BJ (cell line): ENCODE measurements around the gene GPANK1. TPM values are rescaled to one million over a fixed set of nuclear protein-coding genes. Genes with fewer than 3 reads are reported as not detected.

Experiments used
- CTCF ChIA-PET: fragments of 350-600 bp; formaldehyde crosslinking; extraction: SDS; loops from one replicate; lab custom pipeline; 2021; ENCODE audit warnings: antibody characterized with exemption, inconsistent platforms; lab: Yijun Ruan, JAX
- POLR2A ChIA-PET: fragments of 300-600 bp; sonication (Branson Sonifier 250); formaldehyde crosslinking; extraction: SDS; loops from one replicate; lab custom pipeline; 2021; ENCODE audit warnings: antibody characterized with exemption; lab: Charles Lee
- DNase-seq: peaks from one replicate; pipeline ENCODE4 v3.0.0-alpha.2; 2011; ENCODE audit warnings: low read depth
- H3K27me3 ChIP-seq: 2 replicates; pipeline ENCODE4 v1.6.0; 2011; ENCODE audit warnings: low read length; ENCODE audit not compliant: control insufficient read depth, insufficient read depth
- H3K36me3 ChIP-seq: 2 replicates; pipeline ENCODE4 v1.5.1; 2011; ENCODE audit warnings: low read length; ENCODE audit not compliant: control insufficient read depth, insufficient read depth
- H3K4me3 ChIP-seq: 2 replicates; pipeline ENCODE4 v1.5.1; 2011; ENCODE audit warnings: low read depth, mild to moderate bottlenecking, control low read depth, low read length
- CTCF ChIP-seq: IDR thresholded peaks from 2 replicates; pipeline ENCODE4 v1.5.1; 2011; ENCODE audit warnings: low read depth, mild to moderate bottlenecking, control low read depth, inconsistent platforms, low read length, moderate library complexity; ENCODE audit not compliant: insufficient read depth
- polyA plus RNA-seq: library from polyadenylated mRNA; depleted of rRNA; stranded (reverse); fragments of >200 nt; gene quantifications from 2 replicates; pipeline ENCODE4 v1.2.3, GENCODE V29; 2011

Gene GPANK1
- polyA plus RNA-seq, 1 experiment = 15.0 TPM

DNA sequence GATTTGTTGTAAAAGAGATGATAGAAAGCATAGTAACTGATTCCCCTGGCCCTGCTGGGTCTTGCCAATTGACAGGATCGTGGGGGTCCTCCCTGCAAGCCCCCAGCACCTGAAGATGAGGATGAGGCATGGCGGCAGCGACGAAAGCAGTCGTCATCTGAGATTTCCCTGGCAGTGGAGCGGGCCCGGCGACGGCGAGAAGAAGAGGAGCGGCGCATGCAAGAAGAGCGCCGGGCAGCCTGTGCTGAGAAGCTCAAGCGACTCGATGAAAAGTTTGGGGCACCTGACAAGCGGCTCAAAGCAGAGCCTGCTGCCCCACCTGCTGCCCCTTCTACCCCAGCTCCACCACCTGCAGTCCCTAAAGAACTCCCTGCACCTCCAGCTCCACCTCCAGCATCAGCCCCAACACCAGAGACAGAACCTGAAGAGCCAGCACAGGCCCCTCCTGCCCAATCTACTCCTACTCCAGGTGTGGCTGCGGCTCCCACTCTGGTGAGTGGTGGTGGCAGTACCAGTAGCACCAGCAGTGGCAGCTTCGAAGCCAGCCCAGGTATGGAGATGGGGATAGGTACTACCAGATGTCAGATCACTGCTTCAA, 37.0 kb downstream of the GPANK1 start:
- ChIA-PET CTCF (interaction anchor here (1.4 kb wide), 1 partner anchor 46 kb away, joined by 3 read pairs; no protein-coding TSS in a partner anchor), POLR2A (no interaction called here)
- Histone ChIP-seq H3K36me3 (peaks cover 72% of the 10 kb centered on the region), H3K27me3 (no peaks in the 10 kb centered on the region), H3K4me3 (no peak overlapping the region)
- TF ChIP-seq CTCF = no peak
- DNase-seq = no peak

DNA sequence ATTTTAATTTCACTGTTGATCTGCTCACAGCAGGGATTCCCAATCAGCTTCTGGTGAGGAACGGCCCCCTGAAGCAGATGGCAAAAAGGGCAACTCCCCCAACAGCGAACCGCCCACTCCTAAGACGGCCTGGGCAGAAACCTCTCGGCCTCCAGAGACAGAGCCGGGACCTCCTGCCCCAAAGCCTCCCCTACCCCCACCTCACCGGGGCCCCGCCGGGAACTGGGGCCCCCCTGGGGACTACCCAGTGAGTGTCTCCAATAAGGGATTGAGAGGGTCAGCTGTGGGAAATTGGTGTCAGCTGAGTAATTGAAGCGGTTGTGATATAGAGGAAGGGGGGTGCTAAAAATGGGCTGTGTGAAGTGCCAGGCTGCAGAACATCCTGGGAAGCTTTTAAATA, 37.8 kb downstream of the GPANK1 start:
- Histone ChIP-seq H3K36me3 (peaks cover 65% of the 10 kb centered on the region), H3K27me3 (no peaks in the 10 kb centered on the region), H3K4me3 (no peak overlapping the region)
- POLR2A ChIA-PET = no interaction called here
- CTCF ChIA-PET = interaction anchor here (0.9 to 1.4 kb wide), 2 partner anchors 9 to 45 kb away, joined by 3 read pairs; no protein-coding TSS in a partner anchor
- TF ChIP-seq CTCF = no peak
- DNase-seq = no peak

DNA sequence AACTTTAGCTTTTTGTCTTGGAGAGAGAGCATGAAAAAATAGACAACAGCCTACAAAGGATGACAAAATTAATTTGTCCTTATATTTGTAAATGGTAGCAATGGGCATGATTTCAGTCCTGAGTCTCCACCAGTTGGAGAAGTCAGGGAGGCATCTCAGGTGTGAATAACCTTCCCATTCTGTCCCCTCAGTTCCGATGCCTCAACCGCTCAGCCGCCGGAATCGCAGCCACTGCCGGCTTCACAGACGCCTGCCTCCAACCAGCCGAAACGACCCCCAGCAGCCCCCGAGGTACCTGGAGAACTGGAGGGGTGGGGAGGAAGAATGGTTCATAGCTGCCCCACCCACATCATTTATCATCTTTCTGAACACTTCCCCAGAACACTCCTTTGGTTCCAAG, 40.7 kb downstream of the GPANK1 start:
- H3K36me3 ChIP-seq = peaks cover 43% of the 10 kb centered on the region
- no peaks in the 10 kb centered on the region for H3K27me3 ChIP-seq
- CTCF ChIA-PET = no interaction called here
- no peak for TF ChIP-seq CTCF
- H3K4me3 ChIP-seq = no peak overlapping the region
- POLR2A ChIA-PET = no interaction called here
- DNase-seq = no peak

DNA sequence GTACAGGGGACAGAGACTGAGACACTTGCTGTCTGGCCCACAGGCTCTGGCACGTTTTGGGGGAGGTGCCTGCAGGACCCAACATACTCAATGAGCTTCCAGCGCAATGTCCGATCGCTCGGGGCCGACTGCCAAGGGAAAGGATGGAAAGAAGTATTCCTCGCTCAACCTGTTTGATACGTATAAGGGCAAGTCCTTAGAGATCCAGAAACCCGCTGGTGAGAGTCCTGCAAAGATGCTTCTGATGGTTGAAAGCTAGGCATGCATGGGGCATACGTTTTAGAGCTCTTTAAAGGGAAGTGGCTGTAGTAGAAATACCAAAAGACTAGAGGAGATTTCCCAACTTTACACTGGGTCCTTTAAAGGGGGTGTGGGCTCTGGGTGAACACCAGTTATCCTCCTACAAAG, 42.1 kb downstream of the GPANK1 start:
- no peak for TF ChIP-seq CTCF
- CTCF ChIA-PET = interaction anchor here (1.3 to 3.6 kb wide), 4 partner anchors 11 to 129 kb away, joined by 3 to 18 read pairs (median 5); no protein-coding TSS in a partner anchor
- peaks cover 34% of the 10 kb centered on the region for H3K36me3 ChIP-seq
- H3K27me3 ChIP-seq = no peaks in the 10 kb centered on the region
- POLR2A ChIA-PET = interaction anchor here (1.1 kb wide), 1 partner anchor 15 kb away, joined by 3 read pairs; no protein-coding TSS in a partner anchor
- peak overlapping the region; percentile 67 for H3K4me3 ChIP-seq
- no peak for DNase-seq

DNA sequence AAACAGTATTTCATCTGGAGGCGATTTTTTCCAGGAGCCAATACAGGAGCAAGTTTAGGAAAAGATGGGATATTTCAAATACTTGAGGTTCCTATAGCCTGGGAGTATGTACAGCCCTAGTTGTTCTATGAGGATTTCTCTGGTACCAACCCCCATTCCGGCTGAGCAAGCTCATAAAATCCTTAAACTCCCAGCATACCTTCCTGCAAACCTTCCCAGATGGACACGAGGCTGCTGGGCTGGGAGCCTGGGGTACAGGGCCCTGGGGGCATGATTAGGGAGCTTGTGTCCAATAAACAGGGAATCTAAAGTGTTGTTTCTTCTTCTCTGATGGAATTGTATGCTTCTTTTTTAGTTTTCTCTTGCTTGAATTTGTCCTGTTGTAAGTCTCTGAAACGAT, 42.8 kb downstream of the GPANK1 start:
- no peak for TF ChIP-seq CTCF
- Histone ChIP-seq H3K36me3 (peaks cover 29% of the 10 kb centered on the region), H3K27me3 (no peaks in the 10 kb centered on the region), H3K4me3 (peak overlapping the region; percentile 67)
- ChIA-PET POLR2A (interaction anchor here (0.6 to 1.1 kb wide), 2 partner anchors 16 to 30 kb away, joined by 3 read pairs; partner anchors contain the start of gene BAG6), CTCF (interaction anchor here (1.0 to 3.6 kb wide), 5 partner anchors 12 to 128 kb away, joined by 3 to 18 read pairs (median 4); partner anchors contain the start of gene ATP6V1G2)
- DNase-seq = no peak
